Liver (tissue), 9 donors: Measurements from ENCODE around the gene RAB29. TPM values are rescaled to one million over a fixed set of nuclear protein-coding genes. Genes with fewer than 3 reads are reported as not detected.

ENCODE experiments used
- DNase-seq: peaks from one replicate; pipeline ENCODE4 v3.0.0-alpha.2; 2017; ENCODE audit warnings: low spot score
- H3K27ac ChIP-seq, 2 donors: one replicate each; pipeline ENCODE4 v1.7.0; 2013; ENCODE audit warnings: inconsistent platforms in 2 of 2, low read length in 2 of 2, control low read depth in 1 of 2, low read depth in 1 of 2, mild to moderate bottlenecking in 1 of 2
- H3K27me3 ChIP-seq, 4 donors: one replicate each; pipeline versions ENCODE4 v1.6.1 to v1.7.0; 2013; ENCODE audit warnings: low read length in 3 of 4, inconsistent platforms in 1 of 4, mild to moderate bottlenecking in 1 of 4, moderate library complexity in 1 of 4; ENCODE audit not compliant: control insufficient read depth in 4 of 4, insufficient read depth in 4 of 4
- H3K36me3 ChIP-seq, 4 donors: one replicate each; pipeline versions ENCODE4 v1.6.1 to v1.7.0; 2013; ENCODE audit warnings: low read length in 3 of 4, mild to moderate bottlenecking in 3 of 4, low read depth in 1 of 4, moderate library complexity in 1 of 4; ENCODE audit not compliant: control insufficient read depth in 4 of 4, insufficient read depth in 3 of 4
- H3K4me1 ChIP-seq, 4 donors: one replicate each; pipeline versions ENCODE4 v1.6.1 to v1.7.0; 2013; ENCODE audit warnings: low read length in 3 of 4, mild to moderate bottlenecking in 3 of 4, moderate library complexity in 1 of 4; ENCODE audit not compliant: control insufficient read depth in 4 of 4, insufficient read depth in 4 of 4
- H3K4me3 ChIP-seq, 3 donors: one replicate each; pipeline versions ENCODE4 v1.6.1 to v1.7.0; 2013; ENCODE audit warnings: low read length in 3 of 3, control low read depth in 1 of 3, low read depth in 1 of 3, mild to moderate bottlenecking in 1 of 3
- H3K9ac ChIP-seq, 2 donors: one replicate each; pipeline ENCODE4 v1.7.0; 2013; ENCODE audit warnings: low read length in 2 of 2, mild to moderate bottlenecking in 2 of 2, moderate library complexity in 2 of 2, control low read depth in 1 of 2, low read depth in 1 of 2
- H3K9me3 ChIP-seq, 4 donors: one replicate each; pipeline versions ENCODE4 v1.6.1 to v1.7.0; 2013; ENCODE audit warnings: low read length in 3 of 4; ENCODE audit not compliant: control insufficient read depth in 4 of 4
- CTCF ChIP-seq: fragments of 150-350 bp; IDR thresholded peaks from 2 replicates; pipeline ENCODE4 v1.5.1; 2017; ENCODE audit warnings: improper control_type of control experiment, low read depth, low read length; ENCODE audit not compliant: missing input control
- EGR1 ChIP-seq, 2 donors: IDR thresholded peaks; 2 replicates each; pipeline ENCODE4 v1.6.1; 2016 to 2018; ENCODE audit warnings: antibody characterized with exemption in 2 of 2, low read depth in 2 of 2
- GABPA ChIP-seq, 2 donors: IDR thresholded peaks in 1 of 2; conservative IDR thresholded peaks in 1 of 2; 2 replicates each; pipeline ENCODE4 v1.6.1; 2016; ENCODE audit warnings: antibody characterized with exemption in 2 of 2, mild to moderate bottlenecking in 1 of 2, moderate library complexity in 1 of 2
- HNF4A ChIP-seq, 2 donors: conservative IDR thresholded peaks; 2 replicates each; pipeline ENCODE4 v1.6.1; 2016; ENCODE audit warnings: antibody characterized with exemption in 2 of 2, mild to moderate bottlenecking in 2 of 2
- HNF4G ChIP-seq: IDR thresholded peaks from 2 replicates; pipeline ENCODE4 v1.6.1; 2016; ENCODE audit warnings: antibody characterized with exemption
- NR2F2 ChIP-seq: IDR thresholded peaks from 2 replicates; pipeline ENCODE4 v1.6.1; 2016; ENCODE audit warnings: antibody characterized with exemption
- REST ChIP-seq: IDR thresholded peaks from 2 replicates; pipeline ENCODE4 v1.6.1; 2016; ENCODE audit warnings: antibody characterized with exemption, mild to moderate bottlenecking
- RXRA ChIP-seq, 2 donors: IDR thresholded peaks; 2 replicates each; pipeline ENCODE4 v1.6.1; 2017 to 2018; ENCODE audit warnings: antibody characterized with exemption in 2 of 2, mild to moderate bottlenecking in 1 of 2
- SP1 ChIP-seq: IDR thresholded peaks from 2 replicates; pipeline ENCODE4 v1.6.1; 2018; ENCODE audit warnings: antibody characterized with exemption, mild to moderate bottlenecking
- TAF1 ChIP-seq: conservative IDR thresholded peaks from 2 replicates; pipeline ENCODE4 v1.6.1; 2016; ENCODE audit warnings: antibody characterized with exemption, mild to moderate bottlenecking
- YY1 ChIP-seq: IDR thresholded peaks from 2 replicates; pipeline ENCODE4 v1.6.1; 2016; ENCODE audit warnings: antibody characterized with exemption, mild to moderate bottlenecking
- WGBS: extraction: QIAGEN DNeasy Blood & Tissue Kit; methylation state at CpG from one replicate; pipeline ENCODE4 v1.1.7; 2013; 5-methylcytosine and 5-hydroxymethylcytosine counted together
- polyA plus RNA-seq, 2 donors: library from polyadenylated mRNA; stranded (reverse) in 1 of 2; unstranded in 1 of 2; fragments of 200-250 nt in 1 of 2; fragments of >200 nt in 1 of 2; fragmentation: Nextera tagmentation in 1 of 2; extraction: Ambion mirVana in 1 of 2; gene quantifications; one replicate each; pipeline versions ENCODE4 v1.2.1 to v1.2.3, GENCODE V29; 2013 to 2015
- total RNA-seq, 2 donors: library from RNA; depleted of rRNA; stranded (reverse); fragments of >200 nt; gene quantifications; one replicate each; pipeline ENCODE4 v1.2.3, GENCODE V29; 2014
- TF ChIP-seq, protein P1 (sequence below): IDR thresholded peaks from 2 replicates; pipeline ENCODE4 v1.6.1; 2016; ENCODE audit warnings: antibody characterized with exemption
- TF ChIP-seq, protein P2 (sequence below): IDR thresholded peaks from 2 replicates; pipeline ENCODE4 v1.6.1; 2016; ENCODE audit warnings: antibody characterized with exemption
- donor health status: healthy.
- donor health status: healthy.
- donor health status: healthy.
- donor health status: healthy.
- donor health status: healthy.

The RAB29 gene
- total and polyA plus RNA-seq, 4 donors, result 11.0 to 25.0 (median 16.0) TPM

DNA sequence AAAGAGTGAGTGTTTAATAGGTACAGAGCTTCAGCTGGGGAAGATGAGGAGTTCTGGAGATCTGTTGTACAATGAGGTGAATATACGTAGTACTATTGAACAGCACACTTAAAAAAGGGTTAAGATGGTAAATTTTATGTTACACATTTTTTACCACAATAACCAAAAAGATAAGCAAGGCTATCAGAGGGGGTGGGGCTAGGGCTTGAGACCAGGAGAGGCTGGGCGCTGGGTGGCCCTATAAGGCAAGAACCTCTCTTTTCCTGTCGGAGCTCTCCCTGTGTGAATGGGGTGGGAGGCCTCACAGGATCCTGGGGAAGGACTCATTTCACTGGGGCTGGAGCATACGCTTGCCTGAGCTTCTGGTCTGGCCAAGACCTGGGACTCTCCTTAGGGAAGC, 28.7 kb upstream of the RAB29 start:
- no peak for TF ChIP-seq TAF1
- TF ChIP-seq, protein P1, sequence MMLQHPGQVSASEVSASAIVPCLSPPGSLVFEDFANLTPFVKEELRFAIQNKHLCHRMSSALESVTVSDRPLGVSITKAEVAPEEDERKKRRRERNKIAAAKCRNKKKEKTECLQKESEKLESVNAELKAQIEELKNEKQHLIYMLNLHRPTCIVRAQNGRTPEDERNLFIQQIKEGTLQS, result no peak
- WGBS, result 84% methylated on average over 4 of the region's 4 CpGs
- no peaks in the 10 kb centered on the region for H3K4me1 ChIP-seq
- H3K9ac ChIP-seq, result no peak overlapping the region
- no peak overlapping the region for H3K27ac ChIP-seq
- DNase-seq, result no peak
- no peaks in the 10 kb centered on the region for H3K36me3 ChIP-seq
- no peak overlapping the region for H3K4me3 ChIP-seq
- no peaks in the 10 kb centered on the region for H3K9me3 ChIP-seq
- H3K27me3 ChIP-seq, result no peaks in the 10 kb centered on the region

GRCh38 chr1:205802060-205802459, 26.8 kb upstream of the RAB29 start:
- 98% methylated on average over 8 of the region's 8 CpGs for WGBS
- DNase-seq, result no peak
- no peak overlapping the region for H3K4me3 ChIP-seq
- H3K9ac ChIP-seq, result no peak overlapping the region
- H3K4me1 ChIP-seq, result no peaks in the 10 kb centered on the region
- TF ChIP-seq GABPA (IDR thresholded peaks at IDR 0.05 in 1 of 2, conservative IDR thresholded peaks at IDR 0.05 in 1 of 2) (no peak), YY1 (no peak), NR2F2 (no peak), HNF4G (no peak), SP1 (no peak), CTCF (no peak), EGR1 (IDR thresholded peaks at IDR 0.05; ENCODE audit: low read depth in 2 of 2) (no peak), RXRA (IDR thresholded peaks at IDR 0.05) (no peak), TAF1 (no peak), REST (no peak), HNF4A (conservative IDR thresholded peaks at IDR 0.05) (no peak)
- TF ChIP-seq, protein P2, sequence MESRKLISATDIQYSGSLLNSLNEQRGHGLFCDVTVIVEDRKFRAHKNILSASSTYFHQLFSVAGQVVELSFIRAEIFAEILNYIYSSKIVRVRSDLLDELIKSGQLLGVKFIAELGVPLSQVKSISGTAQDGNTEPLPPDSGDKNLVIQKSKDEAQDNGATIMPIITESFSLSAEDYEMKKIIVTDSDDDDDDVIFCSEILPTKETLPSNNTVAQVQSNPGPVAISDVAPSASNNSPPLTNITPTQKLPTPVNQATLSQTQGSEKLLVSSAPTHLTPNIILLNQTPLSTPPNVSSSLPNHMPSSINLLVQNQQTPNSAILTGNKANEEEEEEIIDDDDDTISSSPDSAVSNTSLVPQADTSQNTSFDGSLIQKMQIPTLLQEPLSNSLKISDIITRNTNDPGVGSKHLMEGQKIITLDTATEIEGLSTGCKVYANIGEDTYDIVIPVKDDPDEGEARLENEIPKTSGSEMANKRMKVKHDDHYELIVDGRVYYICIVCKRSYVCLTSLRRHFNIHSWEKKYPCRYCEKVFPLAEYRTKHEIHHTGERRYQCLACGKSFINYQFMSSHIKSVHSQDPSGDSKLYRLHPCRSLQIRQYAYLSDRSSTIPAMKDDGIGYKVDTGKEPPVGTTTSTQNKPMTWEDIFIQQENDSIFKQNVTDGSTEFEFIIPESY, result no peak
- no peaks in the 10 kb centered on the region for H3K27me3 ChIP-seq
- H3K36me3 ChIP-seq, result peaks cover 0 to 6% (median 0%) of the 10 kb centered on the region in 4 donors
- H3K9me3 ChIP-seq, result no peaks in the 10 kb centered on the region
- H3K27ac ChIP-seq, result no peak overlapping the region
